ACC112 (cell line): ENCODE measurements around the gene C2orf81.
A peak's percentile ranks its signal among the peaks of the same experiment; 100 is the strongest.

ENCODE experiments used
- H2AFZ ChIP-seq: fragments of 200-600 bp; sonication (generic); one replicate; pipeline ENCODE4 v1.6.0; 2017; ENCODE audit warnings: antibody characterized with exemption, low read length; ENCODE audit not compliant: unreplicated experiment
- H3K27ac ChIP-seq: fragments of 200-600 bp; sonication (generic); 2 replicates; pipeline ENCODE4 v1.5.1; 2014; ENCODE audit warnings: low read depth, mild to moderate bottlenecking, antibody characterized with exemption, low read length, moderate library complexity
- H3K27me3 ChIP-seq: fragments of 200-600 bp; sonication (generic); 2 replicates; pipeline ENCODE4 v1.6.1; 2014; ENCODE audit warnings: mild to moderate bottlenecking, antibody characterized with exemption, low read length, moderate library complexity, mixed read lengths; ENCODE audit not compliant: insufficient read depth
- H3K36me3 ChIP-seq: fragments of 200-600 bp; sonication (generic); 2 replicates; pipeline ENCODE4 v1.6.1; 2016; ENCODE audit warnings: mild to moderate bottlenecking, antibody characterized with exemption, low read length, moderate library complexity, mixed read lengths; ENCODE audit not compliant: insufficient read depth
- H3K4me1 ChIP-seq: fragments of 200-600 bp; sonication (generic); one replicate; pipeline ENCODE4 v1.6.1; 2016; ENCODE audit warnings: low read length, mixed read lengths; ENCODE audit not compliant: insufficient read depth, unreplicated experiment, control insufficient read depth
- H3K4me3 ChIP-seq: fragments of 200-600 bp; sonication (generic); 2 replicates; pipeline ENCODE4 v1.5.1; 2014; ENCODE audit warnings: mild to moderate bottlenecking, low read depth, low read length
- H3K79me2 ChIP-seq: fragments of 200-600 bp; sonication (generic); one replicate; pipeline ENCODE4 v1.6.0; 2016; ENCODE audit warnings: low read length; ENCODE audit not compliant: control insufficient read depth, unreplicated experiment, insufficient read depth

C2orf81 gene

GRCh38 chr2:74387346-74387745 lies 34.1 kb downstream of the C2orf81 start:
- Histone ChIP-seq H3K27ac (no peak overlapping the region; the same call in 1 of the 2 replicates), H2AFZ (no peak overlapping the region), H3K27me3 (no peaks in the 10 kb centered on the region), H3K36me3 (0 out of 2 replicates have a peak, but pooled peaks cover 5% of the 10 kb centered on the region), H3K4me1 (peaks cover 47% of the 10 kb centered on the region), H3K4me3 (no peak overlapping the region), H3K79me2 (peaks cover 84% of the 10 kb centered on the region)

GRCh38 chr2:74385396-74385795 lies 36.0 kb downstream of the C2orf81 start:
- peaks cover 87% of the 10 kb centered on the region for H3K79me2 ChIP-seq
- H3K27me3 ChIP-seq, result no peaks in the 10 kb centered on the region
- 0 out of 2 replicates have a peak, but pooled peaks cover 5% of the 10 kb centered on the region for H3K36me3 ChIP-seq
- H3K4me1 ChIP-seq, result peaks cover 44% of the 10 kb centered on the region
- no peak overlapping the region for H3K27ac ChIP-seq
- no peak overlapping the region for H3K4me3 ChIP-seq
- H2AFZ ChIP-seq, result no peak overlapping the region

GRCh38 chr2:74384051-74384450 lies 37.4 kb downstream of the C2orf81 start:
- Histone ChIP-seq H3K79me2 (peaks cover 87% of the 10 kb centered on the region), H3K4me1 (peaks cover 40% of the 10 kb centered on the region), H3K36me3 (0 out of 2 replicates have a peak, but pooled peaks cover 5% of the 10 kb centered on the region), H3K27ac (peak overlapping the region; percentile 48), H3K4me3 (0 out of 2 replicates have a peak overlapping the region, but pooled peaks have one; percentile 1), H3K27me3 (no peaks in the 10 kb centered on the region), H2AFZ (no peak overlapping the region)

GRCh38 chr2:74383254-74383653 lies 38.2 kb downstream of the C2orf81 start:
- Histone ChIP-seq H3K27ac (peak overlapping the region; percentile 48), H2AFZ (no peak overlapping the region), H3K36me3 (0 out of 2 replicates have a peak, but pooled peaks cover 5% of the 10 kb centered on the region), H3K27me3 (no peaks in the 10 kb centered on the region), H3K4me3 (no peak overlapping the region), H3K4me1 (peaks cover 40% of the 10 kb centered on the region), H3K79me2 (peaks cover 86% of the 10 kb centered on the region)

- Histone ChIP-seq H3K4me3 (no peak overlapping the region), H3K36me3 (peaks cover 9% of the 10 kb centered on the region; the same call in 1 of the 2 replicates), H3K79me2 (peaks cover 78% of the 10 kb centered on the region), H3K4me1 (peaks cover 30% of the 10 kb centered on the region), H3K27ac (no peak overlapping the region), H3K27me3 (no peaks in the 10 kb centered on the region), H2AFZ (no peak overlapping the region)
Observed at GRCh38 chr2:74381751-74382150, 39.7 kb downstream of the C2orf81 start.

- Histone ChIP-seq H3K4me3 (peak within 1 kb of the TSS; percentile 78), H3K36me3 (peaks cover 6% of the 10 kb centered on the region; the same call in 1 of the 2 replicates), H3K27ac (no peak within 1 kb of the TSS), H3K27me3 (no peaks in the 10 kb centered on the region), H2AFZ (no peak within 1 kb of the TSS), H3K79me2 (peaks cover 62% of the 10 kb centered on the region), H3K4me1 (peaks cover 29% of the 10 kb centered on the region)
Observed at GRCh38 chr2:74379851-74380789, 41.3 kb downstream of the C2orf81 start, which contains the start of gene DCTN1. DCTN1 (minus strand) TSS chr2:74380311; CDS start chr2:74380037, 274 bp downstream.

GRCh38 chr2:74378007-74378406 lies 43.4 kb downstream of the C2orf81 start:
- Histone ChIP-seq H3K4me1 (peaks cover 25% of the 10 kb centered on the region), H3K79me2 (peaks cover 49% of the 10 kb centered on the region), H3K4me3 (no peak overlapping the region), H2AFZ (no peak overlapping the region), H3K36me3 (peaks cover 5% of the 10 kb centered on the region; the same call in 1 of the 2 replicates), H3K27ac (no peak overlapping the region), H3K27me3 (no peaks in the 10 kb centered on the region)

- H3K79me2 ChIP-seq, result peaks cover 41% of the 10 kb centered on the region
Observed at GRCh38 chr2:74375838-74376237, 45.6 kb downstream of the C2orf81 start.

GRCh38 chr2:74374509-74375205 lies 46.8 kb downstream of the C2orf81 start:
- no peak overlapping the region for H3K27ac ChIP-seq
- H3K4me3 ChIP-seq, result peak overlapping the region; percentile 44
- H3K36me3 ChIP-seq, result peaks cover 16% of the 10 kb centered on the region; the same call in 1 of the 2 replicates
- H2AFZ ChIP-seq, result no peak overlapping the region
- H3K27me3 ChIP-seq, result no peaks in the 10 kb centered on the region
- peaks cover 27% of the 10 kb centered on the region for H3K4me1 ChIP-seq
- peaks cover 30% of the 10 kb centered on the region for H3K79me2 ChIP-seq

More at GRCh38 chr2:74375838-74376237, 45.6 kb downstream of the C2orf81 start:
- Histone ChIP-seq H3K27me3 (no peaks in the 10 kb centered on the region), H3K4me1 (peaks cover 32% of the 10 kb centered on the region), H2AFZ (no peak overlapping the region), H3K27ac (no peak overlapping the region), H3K36me3 (peaks cover 10% of the 10 kb centered on the region; the same call in 1 of the 2 replicates), H3K4me3 (no peak overlapping the region)

GRCh38 chr2:74373985-74374384 lies 47.4 kb downstream of the C2orf81 start:
- no peak overlapping the region for H3K27ac ChIP-seq
- H3K27me3 ChIP-seq, result no peaks in the 10 kb centered on the region
- H3K36me3 ChIP-seq, result peaks cover 18% of the 10 kb centered on the region; the same call in 1 of the 2 replicates
- H3K4me1 ChIP-seq, result peaks cover 21% of the 10 kb centered on the region
- no peak overlapping the region for H2AFZ ChIP-seq
- H3K4me3 ChIP-seq, result peak overlapping the region; percentile 44
- peaks cover 23% of the 10 kb centered on the region for H3K79me2 ChIP-seq
